NCI-H345 treated with DMSO at 0.1 percent for 48 hours (cell line): ENCODE measurements around the gene MSX1.

ENCODE experiments used
- DNase-seq: peaks from one replicate; lab custom pipeline; 2025; ENCODE audit not compliant: unreplicated experiment; lab: John Stamatoyannopoulos, UW

Gene MSX1

GRCh38 chr4:4899202-4899925, 39.9 kb downstream of the MSX1 start:
- no peak for DNase-seq

GRCh38 chr4:4901877-4902276, 42.4 kb downstream of the MSX1 start:
- DNase-seq = no peak

GRCh38 chr4:4912155-4912554, 52.7 kb downstream of the MSX1 start:
- no peak for DNase-seq

GRCh38 chr4:4913147-4913561, 53.7 kb downstream of the MSX1 start:
- DNase-seq = no peak
